ENCODE data around the gene SAMD11. TPM values are rescaled to one million over a fixed set of nuclear protein-coding genes. Genes with fewer than 3 reads are reported as not detected.

Gene SAMD11
- total RNA-seq, 2 experiments from 2014 or later, result 0.06 TPM; not detected in 1

- no peaks in the 10 kb centered on the region for H3K9me3 ChIP-seq (ENCODE audit: low read length)
- ChIA-PET CTCF (ENCODE audit: unreplicated experiment) (no interaction called here), POLR2A (no interaction called here)
- no peaks in the 10 kb centered on the region for H3K36me3 ChIP-seq (ENCODE audit: insufficient read depth, low read length)
- TF ChIP-seq CTCF (conservative IDR thresholded peaks at IDR 0.05; ENCODE audit: low read length), result no peak
- TF ChIP-seq EZH2phosphoT487 (IDR thresholded peaks at IDR 0.05; ENCODE audit: borderline replicate concordance, low read depth, low read length), result no peak
- no peaks in the 10 kb centered on the region for H3K79me2 ChIP-seq (ENCODE audit: insufficient read depth, low read depth, low read length)
- no peak overlapping the region for H2AFZ ChIP-seq (ENCODE audit: low read length)
- BruUV-seq (replicated peaks), result no TSS peak
- H3K27ac ChIP-seq (ENCODE audit: low read depth, low read length, poor library complexity, severe bottlenecking), result no peak overlapping the region
- H3K4me2 ChIP-seq (ENCODE audit: low read length), result peak overlapping the region; percentile 68
- DNase-seq (ENCODE audit: low spot score), result no peak
- intact Hi-C loops (cut with micrococcal nuclease; ENCODE audit: unreplicated experiment), result no loop called here
- no peaks in the 10 kb centered on the region for H3K9me2 ChIP-seq (ENCODE audit: insufficient read depth, low read length)
- H3K4me3 ChIP-seq (ENCODE audit: low read depth, low read length, poor library complexity, severe bottlenecking), result peak overlapping the region; percentile 59
- H4K20me1 ChIP-seq (ENCODE audit: insufficient read depth, low read length), result no peaks in the 10 kb centered on the region
- H3K4me1 ChIP-seq (ENCODE audit: insufficient read depth, low read length, poor library complexity, severe bottlenecking), result peaks cover 31% of the 10 kb centered on the region
Observed at GRCh38 chr1:923991-924655, 400 bp downstream of the SAMD11 start.

- Histone ChIP-seq H4K20me1 (ENCODE audit: insufficient read depth, low read length) (no peaks in the 10 kb centered on the region), H3K36me3 (ENCODE audit: insufficient read depth, low read length) (no peaks in the 10 kb centered on the region), H3K27ac (ENCODE audit: low read depth, low read length, poor library complexity, severe bottlenecking) (no peak overlapping the region), H2AFZ (ENCODE audit: low read length) (no peak overlapping the region), H3K4me2 (ENCODE audit: low read length) (peak overlapping the region; percentile 68), H3K9me2 (ENCODE audit: insufficient read depth, low read length) (no peaks in the 10 kb centered on the region), H3K4me1 (ENCODE audit: insufficient read depth, low read length, poor library complexity, severe bottlenecking) (peaks cover 31% of the 10 kb centered on the region), H3K4me3 (ENCODE audit: low read depth, low read length, poor library complexity, severe bottlenecking) (peak overlapping the region; percentile 59), H3K9me3 (ENCODE audit: low read length) (no peaks in the 10 kb centered on the region), H3K79me2 (ENCODE audit: insufficient read depth, low read depth, low read length) (no peaks in the 10 kb centered on the region)
- ChIA-PET POLR2A (interaction anchor here (0.6 kb wide), 1 partner anchor 666 kb away, joined by 3 read pairs; no protein-coding TSS in a partner anchor), CTCF (ENCODE audit: unreplicated experiment) (no interaction called here)
- peak; percentile 98 for TF ChIP-seq EZH2phosphoT487 (IDR thresholded peaks at IDR 0.05; ENCODE audit: borderline replicate concordance, low read depth, low read length)
- TF ChIP-seq CTCF (conservative IDR thresholded peaks at IDR 0.05; ENCODE audit: low read length), result no peak
- DNase-seq (ENCODE audit: low spot score), result no peak
- intact Hi-C loops (cut with micrococcal nuclease; ENCODE audit: unreplicated experiment), result no loop called here
- no TSS peak for BruUV-seq (replicated peaks)
Observed at GRCh38 chr1:924656-925560, 1.2 kb downstream of the SAMD11 start.

Data from OCI-LY7 (cell line).